HPDE6-E6E7 (cell line): ENCODE measurements around the gene BAIAP2.
"Not testable (repeated sequence)": the region's sequence is repeated elsewhere in the genome, so short reads cannot be mapped to it uniquely, and the experiment has no call there.

Experiments
- DNase-seq: peaks from one replicate; pipeline ENCODE4 v3.0.0; 2011; ENCODE audit warnings: missing footprints; ENCODE audit errors: extremely low spot score

Gene BAIAP2

GRCh38 chr17:81025065-81025740, 9.7 kb upstream of the BAIAP2 start:
- DNase-seq = no peak

DNA sequence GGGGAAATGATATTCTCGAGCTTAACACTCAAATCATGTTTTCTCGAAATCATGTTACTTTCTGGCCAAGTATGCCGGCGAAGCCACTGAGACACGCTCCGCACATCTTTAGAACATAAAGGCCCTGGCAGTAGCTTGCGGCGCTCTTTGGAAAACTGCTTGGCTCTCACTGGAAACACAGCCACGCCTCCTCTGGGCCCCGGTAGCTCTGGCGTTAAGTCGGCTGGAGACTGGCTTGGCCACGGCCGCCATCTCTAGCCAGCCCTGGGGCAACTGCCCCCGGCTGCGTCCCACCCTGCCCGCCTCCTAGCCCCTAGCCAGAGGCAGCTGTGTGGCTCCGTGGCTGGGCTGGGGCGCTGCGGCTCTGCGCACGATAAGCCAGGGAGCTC, 9.2 kb upstream of the BAIAP2 start:
- DNase-seq = no peak

DNA sequence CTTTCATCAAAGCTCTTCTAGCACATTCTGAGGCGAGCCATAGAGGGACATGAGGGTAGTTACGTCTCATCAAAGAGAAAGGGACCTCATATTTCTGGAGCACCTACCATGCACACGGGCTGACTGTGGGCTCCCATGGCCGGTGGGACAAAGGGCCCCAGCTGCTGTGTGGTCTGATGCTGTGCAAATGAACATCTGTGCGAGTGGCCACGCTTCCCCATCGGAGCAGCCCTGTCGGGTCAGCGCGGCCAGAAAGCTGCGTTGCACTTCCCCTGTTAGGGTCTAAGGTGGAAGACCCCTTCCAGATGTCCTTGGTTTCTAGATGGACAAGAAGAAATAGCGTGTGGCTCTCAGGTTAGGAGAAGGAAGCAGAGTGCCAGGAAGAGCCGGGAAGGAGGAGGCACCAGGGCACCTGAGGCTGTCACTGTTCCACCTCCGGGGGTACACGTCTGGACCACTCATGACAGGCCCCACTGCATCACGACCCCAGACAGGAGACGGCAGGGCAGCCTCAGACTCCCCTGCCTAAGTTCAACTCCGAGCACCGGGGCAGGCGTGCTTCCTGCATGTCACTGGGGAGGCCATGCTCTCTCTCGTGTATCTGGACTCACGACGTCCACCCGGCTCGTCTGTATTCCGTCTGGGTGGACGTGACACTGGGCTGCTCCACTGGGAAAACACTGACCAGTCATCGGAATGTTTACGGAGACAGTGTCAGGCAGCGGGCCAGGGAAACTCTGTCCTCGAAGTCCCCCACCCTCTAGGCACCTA, 8.5 kb upstream of the BAIAP2 start:
- DNase-seq = no peak

DNA sequence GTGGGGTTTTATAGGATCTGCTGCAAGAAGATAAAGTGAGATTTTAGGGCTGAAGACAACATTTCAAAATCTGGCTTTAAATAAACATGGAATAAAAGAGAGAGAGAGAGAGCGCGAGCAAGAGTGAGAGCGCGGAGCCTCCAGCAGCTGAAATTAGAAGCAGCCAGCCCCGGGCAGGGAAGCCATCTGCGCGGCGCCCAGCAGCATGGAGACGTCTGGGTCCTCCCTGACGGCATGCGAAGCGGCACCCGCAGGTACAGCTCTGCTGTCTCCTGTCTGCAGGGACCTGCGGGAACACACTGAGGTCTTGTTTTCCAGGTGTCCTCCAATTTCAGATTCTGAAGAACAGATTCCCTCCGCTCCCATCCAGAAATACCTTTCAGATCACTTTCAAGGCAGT, 7.9 kb upstream of the BAIAP2 start:
- no peak for DNase-seq

GRCh38 chr17:81027591-81028505, 7.1 kb upstream of the BAIAP2 start:
- no peak for DNase-seq

- DNase-seq = no peak
Measured at GRCh38 chr17:81028506-81028858, 6.5 kb upstream of the BAIAP2 start.

DNA sequence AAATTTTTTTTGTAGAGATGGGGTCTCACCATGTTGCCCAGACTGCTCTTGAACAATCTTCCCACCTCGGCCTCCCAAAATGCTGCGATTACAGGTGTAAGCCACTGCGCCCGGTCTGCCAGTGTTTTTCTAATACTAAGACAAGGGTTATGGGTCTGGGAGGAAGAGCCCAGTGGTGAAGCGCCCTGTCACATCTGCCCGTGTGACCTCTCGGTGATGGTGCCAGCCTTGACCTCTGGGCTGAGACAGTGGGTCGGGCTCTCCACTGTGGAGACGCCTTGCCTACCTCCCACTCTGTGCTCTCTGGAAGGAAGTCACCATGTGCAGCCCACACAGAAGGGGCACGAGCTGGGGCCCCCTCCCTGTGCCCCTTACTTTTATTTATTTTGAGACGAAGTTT, 5.1 kb upstream of the BAIAP2 start:
- no peak for DNase-seq

GRCh38 chr17:81030312-81030711, 4.6 kb upstream of the BAIAP2 start:
- DNase-seq = not testable (repeated sequence)

- DNase-seq = no peak
Measured at GRCh38 chr17:81030741-81031565, 4.0 kb upstream of the BAIAP2 start.

DNA sequence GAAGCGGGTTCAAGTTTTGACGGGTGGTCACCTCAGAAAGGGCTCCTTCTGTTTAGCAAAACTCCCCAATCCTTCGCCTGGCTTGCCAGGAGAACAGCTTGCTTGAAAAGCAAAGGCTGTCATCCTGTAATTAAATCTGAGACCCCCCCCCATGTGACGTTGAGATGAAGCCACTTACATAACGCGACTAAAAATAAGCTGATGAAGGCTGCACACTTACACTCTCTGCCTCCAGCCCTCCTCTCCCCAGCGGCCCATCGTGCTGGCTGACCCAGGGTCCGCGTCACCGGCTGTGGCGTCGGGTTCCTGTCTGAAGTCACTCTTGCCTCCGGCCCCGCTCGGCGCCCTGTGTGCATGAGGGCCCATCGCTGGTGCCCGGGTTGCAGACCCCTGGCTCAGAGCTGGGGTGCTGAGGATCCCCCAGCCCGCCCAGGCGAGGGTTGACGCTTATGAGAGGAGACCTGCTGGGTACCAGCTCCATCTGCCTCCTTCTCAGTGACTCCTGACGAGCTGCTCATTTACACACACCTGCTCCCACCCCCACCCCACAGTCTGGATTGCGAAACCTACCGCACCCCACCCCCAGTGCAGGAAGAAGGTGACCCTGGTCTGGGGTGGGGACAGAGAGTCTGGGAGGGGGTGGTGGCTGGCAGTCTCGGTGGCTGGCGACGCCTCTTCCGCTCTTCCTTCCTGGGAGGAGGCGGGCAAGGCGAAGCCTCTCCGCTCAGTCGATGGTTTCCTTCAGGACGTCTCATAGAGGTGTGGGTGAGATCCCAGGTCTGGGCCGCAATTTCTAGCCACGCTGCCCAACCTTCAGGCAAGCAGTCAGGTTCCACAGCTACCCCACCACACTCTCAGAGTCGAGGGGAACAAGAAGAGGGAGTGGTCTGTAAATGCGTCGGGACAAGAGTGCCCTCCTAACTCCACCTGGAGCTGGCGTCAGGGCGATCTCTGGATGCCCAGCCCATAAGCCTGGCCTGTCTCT, 3.1 kb upstream of the BAIAP2 start:
- no peak for DNase-seq

DNA sequence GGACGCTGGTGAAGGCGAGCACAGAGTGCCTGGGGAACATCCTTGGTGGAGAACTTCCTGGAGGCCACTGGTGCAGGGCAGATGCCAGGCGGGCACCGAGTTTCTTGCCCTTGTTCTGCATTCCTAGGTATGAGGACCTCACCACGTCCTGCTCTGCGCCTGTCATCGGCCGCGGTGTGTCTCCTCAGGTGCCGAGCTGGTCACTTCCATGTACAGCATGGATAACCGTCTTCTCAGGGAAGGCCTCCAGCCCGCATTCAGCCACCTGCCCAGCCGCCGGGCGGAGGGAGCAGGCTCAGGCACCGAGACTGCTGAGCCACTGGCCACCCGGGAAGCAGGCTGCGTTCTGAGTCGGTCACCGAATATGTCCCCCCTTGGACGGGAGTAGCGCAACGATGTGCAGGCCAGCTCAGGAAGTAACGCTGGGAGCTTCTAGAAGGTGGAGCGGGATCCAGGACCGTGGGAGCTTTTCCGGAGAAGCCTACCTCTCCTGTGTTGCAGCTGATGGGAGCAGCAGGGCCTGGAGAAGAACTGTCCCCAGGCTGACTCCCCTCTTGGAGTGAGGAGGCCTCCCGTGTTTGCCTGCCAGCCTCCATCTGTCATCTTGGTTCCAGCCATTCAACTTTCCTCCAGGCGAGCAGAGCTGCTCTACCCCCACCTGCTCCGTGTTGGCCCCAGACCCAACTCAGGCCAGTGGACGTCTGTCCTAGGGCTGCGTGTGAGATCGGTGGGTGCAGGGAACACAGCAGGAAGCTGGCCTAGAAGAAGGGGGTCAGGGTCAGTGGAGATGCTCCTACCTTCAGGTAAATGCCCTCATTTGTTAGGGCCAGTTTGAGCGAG, 2.1 kb upstream of the BAIAP2 start:
- DNase-seq = no peak

DNA sequence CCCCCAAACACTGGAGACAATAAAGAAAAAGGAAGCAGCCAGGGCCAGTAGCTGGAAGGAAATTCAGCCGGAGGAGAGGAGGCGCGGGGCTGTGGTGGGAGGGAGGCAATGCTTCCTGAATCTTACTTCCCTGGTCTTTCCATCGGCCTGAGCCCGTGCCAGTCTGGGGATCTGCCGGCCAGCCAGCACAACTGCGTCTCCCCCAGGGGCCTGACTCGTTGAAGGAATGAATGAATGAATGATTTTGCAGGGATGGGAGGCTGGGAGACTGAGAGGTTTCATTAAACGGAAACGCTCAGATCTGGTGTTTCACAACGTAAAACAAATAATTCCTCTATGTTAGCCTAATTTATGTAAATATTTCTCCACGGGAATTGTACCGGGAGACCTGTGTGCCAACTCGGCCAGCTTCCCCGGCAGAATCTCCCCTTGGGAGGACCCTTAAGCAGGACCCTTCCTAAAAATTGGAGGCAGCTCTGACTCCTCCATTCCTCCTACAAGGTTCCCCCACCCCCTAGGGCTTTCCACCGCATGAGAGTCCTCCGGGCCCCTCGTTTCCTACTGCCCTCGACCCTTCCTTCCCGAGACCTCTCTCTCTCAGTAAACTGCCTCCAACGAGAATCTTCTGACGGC, 1.3 kb upstream of the BAIAP2 start:
- DNase-seq = no peak

DNA sequence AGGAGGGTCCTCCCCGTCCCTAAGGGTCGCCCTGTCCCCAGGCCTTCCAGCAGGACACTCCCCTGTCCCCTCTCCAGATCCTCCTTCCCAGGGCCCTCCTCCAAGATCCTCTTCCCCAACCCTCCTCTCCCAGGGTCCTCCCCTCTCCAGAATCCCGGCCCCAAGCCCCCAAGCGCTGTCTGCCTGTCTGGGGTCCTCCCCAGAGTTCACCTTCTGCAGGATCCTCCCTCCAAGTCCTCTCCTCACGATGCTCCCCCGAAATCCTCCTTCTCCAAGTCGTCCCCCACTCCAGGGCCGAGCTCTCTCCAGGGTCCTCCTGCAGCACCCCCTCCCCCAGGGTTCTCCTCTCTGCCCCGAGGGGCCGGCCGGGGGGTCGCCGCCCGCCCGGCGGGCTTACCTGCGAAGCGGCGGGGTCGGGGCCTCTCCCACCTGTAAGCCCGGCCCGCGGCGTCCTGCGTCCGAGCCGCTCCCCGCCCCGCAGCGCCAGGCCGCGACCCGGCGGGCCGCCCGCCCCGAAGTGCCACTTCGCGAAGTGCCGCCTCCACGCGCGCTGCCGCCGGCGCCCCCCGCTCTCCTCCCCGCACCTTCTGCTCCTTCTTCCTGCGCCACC, 678 bp upstream of the BAIAP2 start:
- DNase-seq = no peak

DNA sequence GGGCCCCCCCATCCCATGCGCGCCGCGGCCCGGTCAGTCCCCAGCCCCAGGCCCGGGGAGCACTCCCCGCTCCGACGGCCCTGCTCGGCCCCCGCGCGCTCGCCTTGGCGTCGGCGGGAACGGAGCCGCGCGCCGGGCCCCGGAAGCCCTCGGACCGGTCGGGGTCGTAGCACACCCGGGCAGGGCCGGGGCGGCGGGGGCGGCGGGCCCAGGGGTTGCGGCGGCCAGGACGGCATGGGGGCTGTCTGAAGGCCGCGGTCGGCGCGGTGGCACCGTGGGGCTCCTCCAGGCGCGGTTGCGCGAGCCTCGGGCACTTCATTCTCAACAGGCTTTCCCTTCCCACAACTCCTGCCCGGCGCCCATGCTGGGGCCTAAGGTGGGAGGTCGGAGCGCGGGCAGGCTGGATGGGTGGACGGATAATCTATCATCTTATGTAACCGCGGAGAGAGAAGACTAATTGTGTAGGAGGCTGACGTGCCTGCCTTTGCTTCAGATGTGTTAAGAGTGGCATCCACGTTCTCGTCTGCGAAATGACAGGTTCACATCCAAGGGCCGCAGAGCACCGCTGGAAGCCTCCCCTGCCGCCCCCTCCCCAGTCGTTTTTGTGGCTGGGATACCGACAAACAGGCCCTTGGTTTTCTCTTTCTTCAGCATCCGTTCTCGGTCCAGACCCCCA, 708 bp downstream of the BAIAP2 start:
- no peak for DNase-seq

DNA sequence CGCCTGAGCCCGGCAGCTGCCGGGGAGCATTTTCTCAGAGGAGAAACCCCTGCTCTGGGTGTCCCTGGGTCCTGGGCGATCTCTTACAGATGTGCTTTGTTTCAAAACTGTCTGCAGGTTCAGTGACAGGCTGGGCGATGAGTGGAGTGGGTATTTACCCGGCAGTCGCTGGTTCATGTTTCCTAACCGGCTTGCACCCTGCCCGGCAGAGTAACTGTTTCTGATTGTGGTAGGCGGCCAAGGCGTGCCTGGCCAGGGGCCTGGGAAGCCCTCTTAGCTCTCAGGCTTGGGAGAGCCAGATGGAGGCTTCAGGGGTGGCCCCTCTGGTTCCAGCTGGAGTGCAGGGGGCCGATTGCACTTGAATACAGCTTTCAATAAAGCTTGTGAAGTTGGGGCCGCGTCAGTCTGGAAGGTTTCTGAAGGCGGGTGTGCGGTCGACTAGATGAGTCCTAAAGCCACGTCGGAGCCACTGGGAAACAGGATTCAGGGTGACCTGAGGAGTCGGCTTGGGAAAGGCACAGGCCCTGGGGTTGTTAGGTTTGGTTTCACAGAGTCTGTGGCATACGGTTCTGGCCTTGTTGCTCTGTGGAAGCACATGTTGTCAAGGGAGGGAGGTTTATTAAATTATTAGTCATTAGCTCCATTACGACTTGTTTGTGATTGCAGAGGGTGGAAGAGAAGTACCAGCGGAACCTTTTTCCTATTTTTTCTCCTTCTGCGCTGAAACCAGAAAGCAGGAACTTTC, 1.4 kb downstream of the BAIAP2 start:
- DNase-seq = no peak

DNA sequence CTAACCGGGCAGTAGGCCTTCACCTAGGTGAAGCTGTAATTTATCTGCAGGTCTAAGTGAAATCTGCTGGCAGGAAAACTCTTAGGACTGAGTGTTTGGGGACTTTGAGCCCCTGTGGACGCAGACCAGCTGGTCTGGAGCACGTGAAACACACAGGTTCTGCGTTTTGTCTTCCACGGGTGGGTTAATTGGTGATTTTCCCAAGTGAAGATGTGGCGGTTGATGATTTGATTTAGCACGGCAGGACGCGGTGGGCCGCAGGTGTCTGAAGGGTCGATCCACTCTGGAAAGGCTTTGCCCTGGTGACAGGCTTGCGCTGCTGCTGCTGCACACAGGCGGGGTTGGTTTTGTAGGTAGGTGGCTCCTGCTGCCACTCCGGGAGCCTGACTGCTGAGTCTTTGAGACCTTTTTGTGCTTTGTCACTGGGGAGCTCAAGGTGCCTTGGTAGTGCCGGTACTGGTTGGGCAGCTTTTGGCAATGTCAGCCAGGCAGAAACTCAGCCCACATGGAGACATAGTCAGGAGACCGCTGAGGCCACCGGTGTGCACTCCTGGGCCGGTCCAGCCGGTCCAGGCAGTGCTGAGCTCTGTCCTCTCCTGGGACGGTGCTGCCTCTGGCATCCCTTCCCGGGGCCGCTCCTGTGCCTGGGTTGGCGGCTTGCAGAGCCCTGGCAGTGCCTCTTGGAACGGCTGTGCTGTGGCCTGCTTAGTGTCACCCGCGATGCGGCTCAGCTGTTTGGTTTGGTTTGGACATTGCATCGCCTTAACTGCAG, 2.3 kb downstream of the BAIAP2 start:
- no peak for DNase-seq
